HTR-8/SVneo (cell line): ENCODE data around the gene UNCX.
A peak's percentile ranks its signal among the peaks of the same experiment; 100 is the strongest.
"Not testable (repeated sequence)": the region's sequence is repeated elsewhere in the genome, so short reads cannot be mapped to it uniquely, and the experiment has no call there.

Source experiments
- DNase-seq: peaks from one replicate; pipeline ENCODE4 v3.0.0; 2011; ENCODE audit warnings: low spot score, mixed read lengths; ENCODE audit not compliant: insufficient read length
- FAIRE-seq: peaks from 2 replicates; lab custom pipeline; 2011; peaks lifted over from hg19 to GRCh38; lab: Jason Lieb, UNC

UNCX gene

DNA sequence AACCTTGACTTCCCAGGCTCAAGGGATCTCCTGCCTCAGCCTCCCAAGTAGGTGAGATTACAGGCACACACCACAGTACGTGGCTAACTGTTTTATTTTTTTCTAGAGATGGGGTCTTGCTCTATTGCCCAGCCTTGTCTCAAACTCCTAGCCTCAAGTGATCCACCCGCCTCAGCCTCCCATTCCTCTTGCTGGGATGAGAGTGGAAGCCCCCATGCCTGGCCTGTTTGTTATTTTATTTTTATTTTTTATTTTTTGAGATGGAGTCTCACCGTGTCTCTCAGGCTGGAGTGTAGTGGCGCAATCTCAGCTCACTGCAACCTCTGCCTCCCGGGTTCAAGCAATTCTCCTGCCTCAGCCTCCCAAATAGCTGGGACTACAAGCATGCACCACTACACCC, 20.6 kb upstream of the UNCX start:
- not testable (repeated sequence) for FAIRE-seq, DNase-seq

- FAIRE-seq (no peak), DNase-seq (no peak)
These were observed 18.2 kb upstream of the UNCX start for GRCh38 chr7:1214516-1214915.

GRCh38 chr7:1218541-1219165, 14.0 kb upstream of the UNCX start:
- no peak for DNase-seq
- FAIRE-seq: no peak

DNA sequence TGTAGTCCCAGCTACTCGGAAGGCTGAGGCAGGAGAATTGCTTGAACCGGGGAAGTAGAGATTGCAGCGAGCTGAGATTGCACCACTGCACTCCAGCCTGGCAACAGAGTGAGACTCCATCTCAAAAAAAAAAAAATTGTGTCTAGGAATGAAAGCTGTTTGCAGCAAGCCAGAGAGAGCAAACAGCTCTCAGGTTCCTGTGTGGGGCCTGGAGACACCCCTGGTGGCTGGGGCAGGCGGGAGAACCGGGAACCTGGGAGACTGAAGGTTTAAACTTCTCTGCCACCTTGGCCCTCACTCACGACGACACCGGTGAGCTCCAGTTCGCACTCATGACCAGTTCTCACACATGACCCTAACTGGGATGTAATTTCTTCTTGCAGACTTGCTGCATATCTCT, 13.2 kb upstream of the UNCX start:
- peak; percentile 20 for FAIRE-seq
- no peak for DNase-seq

GRCh38 chr7:1220000-1220726, 12.5 kb upstream of the UNCX start:
- no peak for FAIRE-seq

DNA sequence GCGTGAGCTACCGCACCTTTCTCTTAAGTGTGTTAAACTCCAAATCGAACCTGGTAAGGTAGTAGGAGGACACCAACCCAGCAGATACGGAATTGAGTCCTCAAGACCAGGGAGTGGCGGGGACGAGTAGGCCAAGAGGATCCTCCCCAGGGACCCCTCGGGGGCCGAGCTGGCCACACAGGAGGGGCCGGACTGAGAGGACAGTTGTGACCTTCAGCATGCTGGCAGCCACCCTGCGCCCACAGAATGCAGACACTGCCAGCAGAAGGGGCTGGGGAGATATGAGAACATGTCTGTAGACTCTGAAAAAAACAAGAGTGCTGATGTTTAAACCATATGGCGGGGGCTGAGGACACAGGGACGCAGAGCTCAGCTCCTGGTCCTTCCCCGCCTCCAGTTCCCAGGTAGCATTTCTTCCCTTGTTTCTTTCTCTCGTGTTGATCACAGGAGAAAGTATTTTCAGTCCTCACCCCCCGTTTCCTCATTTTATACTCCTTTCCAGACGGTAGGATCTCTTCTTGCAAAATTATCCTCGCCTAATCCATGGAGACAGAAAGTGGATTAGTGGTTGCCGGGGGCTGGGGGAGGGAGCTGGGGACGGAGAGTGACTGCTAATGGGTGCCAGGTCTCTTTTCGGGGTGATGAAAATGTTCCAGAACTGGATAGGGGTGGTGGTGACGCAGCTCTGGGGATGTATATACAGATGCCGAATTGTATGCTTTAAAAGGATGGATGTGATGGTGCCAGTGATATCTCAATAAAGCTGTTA, 11.5 kb upstream of the UNCX start:
- FAIRE-seq (no peak), DNase-seq (no peak)

More at GRCh38 chr7:1220000-1220726, 12.5 kb upstream of the UNCX start:
- DNase-seq: no peak

DNA sequence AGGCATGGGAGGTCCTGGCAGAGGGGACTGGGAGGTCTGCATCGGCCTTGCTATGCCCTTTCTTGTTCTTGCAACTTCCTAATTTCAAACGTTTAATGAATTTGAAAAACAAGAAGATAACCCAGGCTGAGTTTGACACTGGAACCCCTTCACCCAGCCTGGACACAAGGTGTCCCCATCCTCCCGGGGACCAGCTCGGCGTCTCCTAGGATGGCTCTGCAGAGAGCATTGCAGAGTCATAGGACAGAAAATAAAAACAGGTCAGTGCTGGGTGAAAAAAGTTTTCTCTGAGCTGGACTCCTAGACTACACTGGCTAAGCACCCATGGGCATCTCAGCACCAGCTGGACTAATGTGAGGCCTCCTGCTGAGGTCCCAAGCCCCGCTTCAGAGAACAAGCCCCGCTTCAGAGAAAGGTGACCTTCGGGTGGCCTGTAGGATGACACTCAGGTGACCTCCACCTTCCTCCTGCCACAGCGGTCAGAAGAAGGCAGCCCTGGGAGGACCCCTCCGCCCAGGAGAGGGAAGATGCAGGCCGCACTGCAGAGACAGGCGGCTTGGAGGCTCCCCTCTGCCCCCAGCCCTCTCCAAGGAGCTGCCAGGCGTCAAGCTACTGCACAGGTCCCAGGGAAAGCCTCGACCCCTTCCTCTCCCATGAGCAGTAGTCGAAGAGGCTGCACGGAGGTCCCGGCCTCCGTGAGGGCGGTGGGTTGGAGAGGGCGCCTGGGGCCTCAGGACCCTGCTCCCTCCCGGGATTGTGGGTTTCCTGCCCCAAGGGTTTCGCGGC, 9.3 kb upstream of the UNCX start:
- no peak for DNase-seq
- no peak for FAIRE-seq

DNA sequence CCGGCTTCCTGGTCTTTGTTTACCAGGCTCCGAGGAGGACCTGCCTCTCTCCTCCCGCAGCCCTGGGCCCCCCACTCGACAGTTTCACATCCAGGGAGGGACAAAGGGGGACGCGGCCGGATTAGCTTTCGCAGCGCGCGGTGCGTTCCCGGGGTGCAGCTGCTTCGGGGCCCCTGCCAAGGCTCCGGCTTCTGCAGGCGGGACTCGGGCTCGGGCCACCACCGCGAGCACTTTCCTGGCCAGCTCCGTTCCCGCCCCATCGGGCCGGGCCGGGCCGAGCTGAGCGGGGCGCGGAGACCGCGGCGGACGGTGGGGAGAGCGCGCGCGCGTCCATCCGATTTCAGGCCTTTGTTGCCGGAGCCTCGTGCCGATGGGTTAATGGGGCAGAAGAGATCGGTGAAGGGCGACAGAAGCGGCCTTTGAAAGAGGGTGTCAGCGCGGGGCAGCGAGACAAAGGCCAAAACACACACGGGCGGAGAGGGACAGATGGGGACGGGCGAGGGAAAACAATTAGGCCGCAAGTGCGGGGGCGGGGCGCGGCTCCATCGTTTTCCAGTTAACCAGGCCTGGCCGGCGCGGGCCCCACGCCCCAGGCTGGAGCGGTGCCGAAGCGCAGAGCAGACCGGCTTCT, 8.5 kb upstream of the UNCX start:
- DNase-seq (no peak), FAIRE-seq (no peak)

- DNase-seq (no peak), FAIRE-seq (no peak)
These were observed 7.6 kb upstream of the UNCX start for GRCh38 chr7:1225030-1225429.

DNA sequence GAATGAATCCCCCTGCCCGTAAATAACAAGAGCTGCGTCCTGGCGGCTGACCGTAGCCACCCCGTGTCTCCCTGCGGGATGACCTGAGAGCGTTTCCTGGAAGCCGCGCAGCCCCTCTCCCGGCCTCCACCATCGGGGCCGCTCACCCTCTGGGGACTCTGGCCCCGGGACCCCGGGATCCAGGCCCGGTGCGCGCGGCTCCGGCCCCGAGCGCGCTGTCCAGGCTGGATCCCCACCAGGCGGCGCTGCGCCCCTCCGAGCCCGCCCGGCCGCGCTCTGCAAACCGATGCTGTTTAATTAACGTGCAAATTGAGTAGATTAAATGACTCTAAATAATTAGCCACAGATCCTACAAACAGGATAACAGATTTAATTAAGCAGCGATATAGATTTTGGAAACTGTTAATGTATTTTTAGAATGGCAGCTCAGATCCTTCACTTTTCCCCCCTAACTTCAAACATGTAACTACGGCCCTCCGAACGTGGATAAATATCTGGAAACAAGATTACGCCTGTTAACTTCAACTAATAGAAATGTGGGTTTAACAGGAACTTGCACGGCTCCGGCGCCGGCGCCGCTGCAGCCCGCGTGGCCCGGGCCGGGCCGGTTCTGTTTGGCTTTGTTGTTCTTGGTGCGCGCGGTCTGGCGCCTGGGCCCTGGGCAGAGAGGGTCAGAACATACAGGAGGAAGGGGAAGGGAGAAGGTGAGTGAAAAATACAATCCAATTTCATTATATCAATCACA, 7.1 kb upstream of the UNCX start:
- DNase-seq (peak; percentile 62), FAIRE-seq (peak; percentile 46)

GRCh38 chr7:1226186-1226901, 6.3 kb upstream of the UNCX start:
- DNase-seq (no peak), FAIRE-seq (no peak)

DNA sequence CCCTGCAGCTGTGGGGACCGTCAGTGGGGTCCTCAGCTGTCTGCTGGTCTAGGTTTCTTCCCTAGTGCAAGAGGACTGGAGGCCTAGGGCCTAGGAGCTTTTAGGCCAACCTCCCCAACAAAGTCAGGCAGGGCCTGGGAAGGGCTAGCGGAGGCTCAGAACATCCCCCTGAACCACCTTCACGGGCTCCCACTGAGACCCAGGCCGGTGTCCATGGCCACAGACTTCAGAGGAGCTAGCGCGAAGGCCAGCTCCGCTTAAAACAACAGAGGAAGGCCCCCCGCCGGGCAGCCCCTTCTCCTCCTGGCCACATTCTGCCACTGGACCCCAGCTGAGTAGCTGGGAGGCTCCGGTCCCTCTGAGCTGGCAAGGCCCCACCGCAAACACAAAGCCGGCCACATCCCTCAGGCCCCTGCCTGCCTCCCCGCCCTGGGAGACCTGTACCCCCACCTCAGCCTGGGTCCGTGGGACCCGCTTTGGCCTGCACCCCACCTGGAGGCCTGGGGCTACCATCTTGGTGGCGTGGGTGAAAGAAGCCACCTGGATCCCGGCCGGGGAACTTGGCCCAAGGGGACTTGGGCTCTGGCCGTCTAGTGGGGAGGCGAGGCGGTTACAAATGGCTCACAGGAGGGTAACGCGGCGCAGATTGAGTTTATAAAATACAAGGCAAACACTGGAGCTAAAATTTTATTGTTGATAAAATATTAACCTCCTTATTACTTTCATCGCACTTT, 5.4 kb upstream of the UNCX start:
- no peak for FAIRE-seq
- DNase-seq: no peak

DNA sequence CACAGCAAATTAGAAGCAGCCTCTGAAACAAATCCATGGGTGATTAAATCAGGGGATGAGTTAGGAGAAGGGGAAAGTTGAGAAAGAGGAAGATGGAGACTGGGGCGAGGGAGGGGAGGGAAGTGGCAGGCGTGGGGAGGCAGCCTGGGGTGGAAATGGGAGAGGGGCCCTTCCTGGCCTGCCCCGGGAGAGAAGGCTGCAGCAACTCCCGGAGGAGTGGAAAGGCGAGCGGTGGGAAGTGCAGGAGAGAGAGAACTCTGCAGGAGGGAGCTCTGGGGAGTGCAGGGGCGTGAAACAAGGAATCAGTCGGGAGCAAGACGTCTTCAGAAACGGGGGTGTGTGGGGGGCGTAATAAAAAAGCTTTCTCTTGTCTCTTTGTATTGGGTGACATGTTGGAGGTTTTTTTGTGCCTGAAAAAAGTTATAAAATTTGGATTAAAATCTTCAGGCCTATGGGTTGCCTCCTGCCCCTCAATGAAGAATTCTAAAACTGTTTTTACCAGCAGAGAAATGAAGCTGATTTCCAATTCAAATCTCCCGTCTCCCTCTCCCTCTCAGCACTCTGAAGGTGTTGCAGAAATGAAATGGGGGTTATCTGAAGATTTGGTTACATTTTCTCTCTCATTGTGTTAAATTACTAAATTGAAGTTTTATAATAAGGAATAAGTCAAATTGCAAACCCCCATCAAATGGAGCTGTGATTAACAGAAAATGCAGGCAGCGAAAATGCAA, 4.7 kb upstream of the UNCX start:
- FAIRE-seq (no peak), DNase-seq (no peak)

DNA sequence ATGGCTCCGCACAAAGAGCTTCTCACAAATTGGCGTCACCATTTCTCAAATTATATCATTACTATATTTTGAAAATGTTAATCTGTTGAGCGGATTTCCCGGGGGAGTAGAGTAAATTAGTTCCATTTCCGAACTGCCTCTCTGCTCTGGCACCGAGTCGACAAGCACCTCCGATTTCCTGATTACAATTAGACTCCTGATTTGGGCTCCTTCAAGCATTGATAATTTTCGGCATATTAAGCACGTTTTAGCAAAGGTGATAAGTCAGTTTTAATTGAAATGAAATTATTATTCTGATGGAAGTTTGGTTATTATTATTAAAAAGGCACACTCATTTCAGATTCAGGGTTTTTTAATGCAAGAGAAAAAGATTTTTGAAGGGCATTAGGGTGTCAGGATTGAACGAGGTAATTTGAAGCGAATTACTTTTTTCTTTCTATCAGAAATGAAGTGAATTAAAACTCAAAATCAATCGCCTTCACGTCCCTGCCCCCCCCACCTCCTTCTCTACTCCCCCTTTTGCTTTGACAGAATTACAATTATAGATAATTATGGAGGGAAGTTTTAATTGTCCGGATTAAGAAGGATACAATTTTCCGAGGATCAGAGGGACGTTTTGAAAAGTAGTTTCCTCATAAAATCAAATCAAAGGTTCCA, 4.0 kb upstream of the UNCX start:
- no peak for FAIRE-seq
- no peak for DNase-seq

DNA sequence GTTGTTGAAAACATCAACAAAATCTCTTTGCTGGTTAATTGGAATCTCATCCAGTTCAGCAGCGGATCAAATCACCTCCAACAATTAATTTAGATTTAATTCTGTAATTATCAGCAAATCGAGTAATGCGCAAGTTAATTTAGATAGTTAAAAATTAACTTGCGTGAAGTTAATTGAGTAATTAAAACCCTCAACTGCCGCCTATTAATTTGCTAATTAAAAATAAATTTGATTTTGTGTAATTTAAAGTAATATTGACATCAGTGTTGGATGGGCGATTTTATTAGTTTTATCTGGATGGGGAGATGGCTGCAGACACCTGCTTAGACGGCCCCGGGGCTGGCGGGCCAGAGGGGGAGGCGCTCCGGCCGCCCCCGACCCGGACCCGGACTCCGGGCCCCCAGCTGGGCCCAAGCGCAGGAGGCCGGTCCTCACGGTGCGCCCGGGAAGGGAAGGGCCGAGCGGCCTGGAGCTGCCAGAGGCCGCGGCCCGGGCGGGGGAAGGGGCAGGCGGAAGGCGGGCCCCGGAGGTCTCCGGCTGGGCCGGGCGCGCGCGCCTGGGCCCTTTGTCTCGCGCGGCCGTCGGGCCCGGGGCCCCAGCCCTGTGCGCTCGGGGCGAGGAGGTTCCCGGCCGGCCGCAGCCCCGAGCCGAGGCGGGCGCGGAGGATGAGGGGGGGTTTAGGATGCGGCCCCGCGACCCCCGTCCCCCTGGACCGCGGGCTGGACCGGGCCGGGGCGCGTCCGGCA, 3.3 kb upstream of the UNCX start:
- DNase-seq (no peak), FAIRE-seq (no peak)

- DNase-seq (no peak), FAIRE-seq (no peak)
These were observed 2.7 kb upstream of the UNCX start for GRCh38 chr7:1229956-1230355.
